Hepatocyte (in vitro differentiated cells): Measurements from ENCODE around the gene LINGO3.

Source experiments
- CTCF ChIP-seq: fragments of 200-600 bp; sonication (generic); IDR thresholded peaks from 2 replicates; pipeline ENCODE4 v1.5.1; 2016; ENCODE audit warnings: antibody characterized with exemption, mild to moderate bottlenecking; ENCODE audit not compliant: poor library complexity
- EZH2 ChIP-seq: fragments of 200-600 bp; sonication (generic); IDR thresholded peaks from 2 replicates; pipeline ENCODE4 v1.6.1; 2016; ENCODE audit warnings: antibody characterized with exemption, mild to moderate bottlenecking, borderline replicate concordance
- EZH2phosphoT487 ChIP-seq: fragments of 200-600 bp; sonication (generic); IDR thresholded peaks from one replicate; pipeline ENCODE4 v1.6.1; 2018; ENCODE audit warnings: antibody characterized with exemption, mild to moderate bottlenecking, low read depth, moderate library complexity; ENCODE audit not compliant: unreplicated experiment, severe bottlenecking

DNA sequence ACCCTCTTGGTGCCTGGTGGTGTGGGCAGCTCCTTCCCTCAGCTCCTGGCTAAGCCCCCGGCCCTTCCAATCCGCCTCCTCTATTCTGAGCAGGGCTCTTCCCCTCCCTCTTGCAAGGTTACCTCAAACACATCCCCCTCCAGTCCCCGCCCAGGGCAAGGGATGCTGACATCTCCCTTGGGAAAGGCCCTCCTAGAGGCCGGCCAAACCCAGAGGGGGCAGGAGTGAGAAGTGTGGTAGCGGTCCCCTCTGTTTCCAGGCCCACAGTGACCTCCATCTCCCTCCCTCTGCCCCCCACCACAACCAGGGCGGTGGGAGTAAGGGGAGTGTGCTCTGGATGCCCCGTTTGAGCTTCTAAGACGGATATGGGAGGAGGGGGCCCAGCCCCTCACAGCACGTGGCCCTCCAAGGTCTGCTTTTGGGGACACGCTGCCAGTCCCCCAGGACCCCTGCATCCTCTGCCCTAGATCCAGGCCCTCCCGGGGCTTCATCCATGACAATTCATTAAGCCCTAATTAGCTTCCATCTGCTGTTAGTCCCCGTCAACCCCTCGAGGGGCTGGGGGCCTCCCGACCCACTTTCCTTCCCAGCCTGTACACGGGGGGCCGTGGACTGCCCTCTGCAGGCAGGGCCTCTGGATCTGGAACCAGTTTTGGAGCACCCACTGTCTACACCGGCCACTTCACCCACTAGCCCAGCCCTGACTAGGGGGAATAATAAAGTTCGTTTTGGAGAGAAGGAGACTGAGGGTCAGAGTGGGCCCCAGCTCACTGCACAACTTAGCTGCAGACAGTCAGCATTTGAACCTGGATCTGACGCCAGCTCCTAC, 2.3 kb downstream of the LINGO3 start:
- no peak for TF ChIP-seq CTCF
- TF ChIP-seq EZH2, result no peak
- no peak for TF ChIP-seq EZH2phosphoT487
